HepG2 (cell line): ENCODE measurements around the gene IQGAP2. TPM values are rescaled to one million over a fixed set of nuclear protein-coding genes. Genes with fewer than 3 reads are reported as not detected.

ENCODE experiments used
- CCDC6 ChIP-seq: sonication (generic); formaldehyde crosslinking; IDR thresholded peaks from 2 replicates; pipeline ENCODE4 v1.8.1; 2022; ENCODE audit warnings: mild to moderate bottlenecking, missing genetic modification reagents, moderate library complexity
- CHCHD3 ChIP-seq: sonication (generic); formaldehyde crosslinking; IDR thresholded peaks from 2 replicates; pipeline ENCODE4 v1.8.0; 2022; ENCODE audit warnings: mild to moderate bottlenecking, missing genetic modification reagents, moderate library complexity
- CHD4 ChIP-seq: fragments of 200-600 bp; sonication (generic); IDR thresholded peaks from 2 replicates; pipeline ENCODE4 v1.7.0; 2017; ENCODE audit warnings: mild to moderate bottlenecking, low read length, borderline replicate concordance
- DNMT3B ChIP-seq: conservative IDR thresholded peaks from 2 replicates; pipeline ENCODE4 v1.6.1; 2016; ENCODE audit warnings: missing biosample characterization, control low read depth
- ELF1 ChIP-seq: sonication (generic); formaldehyde crosslinking; IDR thresholded peaks from 2 replicates; pipeline ENCODE4 v1.4.0; 2020; ENCODE audit warnings: missing genetic modification reagents
- HMG20B ChIP-seq: conservative IDR thresholded peaks from 2 replicates; pipeline ENCODE4 v1.6.1; 2016; ENCODE audit warnings: missing genetic modification reagents, missing compliant biosample characterization
- HOXA3 ChIP-seq: sonication (generic); formaldehyde crosslinking; IDR thresholded peaks from 2 replicates; pipeline ENCODE4 v1.5.0; 2020; ENCODE audit warnings: missing genetic modification reagents
- NFE2L2 ChIP-seq: fragments of 150-350 bp; IDR thresholded peaks from 2 replicates; pipeline ENCODE4 v1.6.1; 2014; ENCODE audit warnings: low read length
- TFDP2 ChIP-seq: sonication (generic); formaldehyde crosslinking; IDR thresholded peaks from 2 replicates; pipeline ENCODE4 v1.4.0; 2020; ENCODE audit warnings: missing genetic modification reagents
- ZBTB3 ChIP-seq: sonication (generic); formaldehyde crosslinking; IDR thresholded peaks from 2 replicates; pipeline ENCODE4 v1.4.0; 2020; ENCODE audit warnings: low read depth, mild to moderate bottlenecking, moderate library complexity, missing genetic modification reagents, borderline replicate concordance
- ZBTB33 ChIP-seq: sonication (generic); formaldehyde crosslinking; IDR thresholded peaks from 2 replicates; pipeline ENCODE4 v1.4.0; 2020; ENCODE audit warnings: missing genetic modification reagents
- ZFP36 ChIP-seq: fragments of 150-350 bp; IDR thresholded peaks from 2 replicates; pipeline ENCODE4 v1.6.1; 2018; ENCODE audit warnings: borderline replicate concordance, low read length, low read depth; ENCODE audit not compliant: partially characterized antibody
- ZNF136 ChIP-seq: sonication (generic); formaldehyde crosslinking; IDR thresholded peaks from 2 replicates; pipeline ENCODE4 v1.8.1; 2022; ENCODE audit warnings: low read depth, mild to moderate bottlenecking, moderate library complexity, missing genetic modification reagents
- ZNF326 ChIP-seq: sonication (generic); formaldehyde crosslinking; IDR thresholded peaks from 2 replicates; pipeline ENCODE4 v1.4.0; 2020; ENCODE audit warnings: missing genetic modification reagents, borderline replicate concordance
- ZNF580 ChIP-seq: IDR thresholded peaks from 2 replicates; pipeline ENCODE4 v1.6.1; 2016; ENCODE audit warnings: low read depth, borderline replicate concordance
- ZNF713 ChIP-seq: sonication (generic); formaldehyde crosslinking; IDR thresholded peaks from 2 replicates; pipeline ENCODE4 v1.4.0; 2020; ENCODE audit warnings: mild to moderate bottlenecking, missing genetic modification reagents
- polyA plus RNA-seq, 8 experiments: library from polyadenylated mRNA; depleted of rRNA in 3 of 8; stranded (reverse) in 7 of 8; unstranded in 1 of 8; fragments of >200 nt; fragmentation: Illumina TruSeq in 4 of 8; extraction: Trizol in 4 of 8; gene quantifications; 2 replicates each; pipeline versions ENCODE4 v1.2.1 to v1.2.3, GENCODE V29; 2011 to 2016; ENCODE audit warnings: low read depth in 4 of 8, missing spikeins in 1 of 8, mixed read lengths in 1 of 8; ENCODE audit not compliant: insufficient read depth in 1 of 8
- total RNA-seq, 5 experiments: library from RNA; depleted of rRNA; stranded (reverse); fragments of >200 nt; fragmentation: Illumina TruSeq; extraction: Trizol; gene quantifications; 2 replicates each; pipeline ENCODE4 v1.2.3, GENCODE V29; 2016; ENCODE audit warnings: low read depth in 1 of 5
- TF ChIP-seq, protein P1 (sequence below), 2 experiments: fragments of 450-650 bp in 1 of 2; sonication (generic) in 1 of 2; formaldehyde crosslinking; IDR thresholded peaks; 2 replicates each; pipeline versions ENCODE4 v1.5.0 to v1.8.0; 2020 to 2022; ENCODE audit warnings: mild to moderate bottlenecking in 1 of 2, missing genetic modification reagents in 1 of 2
- TF ChIP-seq, protein P2 (sequence below): sonication (generic); formaldehyde crosslinking; IDR thresholded peaks from 2 replicates; pipeline ENCODE4 v1.8.0; 2023; ENCODE audit warnings: mild to moderate bottlenecking, missing genetic modification reagents
- TF ChIP-seq, protein P3 (sequence below): sonication (generic); formaldehyde crosslinking; IDR thresholded peaks from 2 replicates; pipeline ENCODE4 v1.4.0; 2020; ENCODE audit warnings: missing genetic modification reagents, borderline replicate concordance

Gene IQGAP2
- total and polyA plus RNA-seq, 2 of the 13 experiments (the other 11 are each of a cell fraction or from before 2014, with no cell fraction given) = 35.2 to 83.3 TPM

- no peak for TF ChIP-seq ELF1 (CRISPR knock-in tag)
- TF ChIP-seq HMG20B (CRISPR knock-in tag) = no peak
- no peak for TF ChIP-seq ZBTB3
- TF ChIP-seq, protein P1, sequence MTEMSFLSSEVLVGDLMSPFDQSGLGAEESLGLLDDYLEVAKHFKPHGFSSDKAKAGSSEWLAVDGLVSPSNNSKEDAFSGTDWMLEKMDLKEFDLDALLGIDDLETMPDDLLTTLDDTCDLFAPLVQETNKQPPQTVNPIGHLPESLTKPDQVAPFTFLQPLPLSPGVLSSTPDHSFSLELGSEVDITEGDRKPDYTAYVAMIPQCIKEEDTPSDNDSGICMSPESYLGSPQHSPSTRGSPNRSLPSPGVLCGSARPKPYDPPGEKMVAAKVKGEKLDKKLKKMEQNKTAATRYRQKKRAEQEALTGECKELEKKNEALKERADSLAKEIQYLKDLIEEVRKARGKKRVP (CRISPR knock-in tag; IDR thresholded peaks at IDR 0.05) = no peak
- TF ChIP-seq ZBTB33 (CRISPR knock-in tag) = no peak
- TF ChIP-seq, protein P2, sequence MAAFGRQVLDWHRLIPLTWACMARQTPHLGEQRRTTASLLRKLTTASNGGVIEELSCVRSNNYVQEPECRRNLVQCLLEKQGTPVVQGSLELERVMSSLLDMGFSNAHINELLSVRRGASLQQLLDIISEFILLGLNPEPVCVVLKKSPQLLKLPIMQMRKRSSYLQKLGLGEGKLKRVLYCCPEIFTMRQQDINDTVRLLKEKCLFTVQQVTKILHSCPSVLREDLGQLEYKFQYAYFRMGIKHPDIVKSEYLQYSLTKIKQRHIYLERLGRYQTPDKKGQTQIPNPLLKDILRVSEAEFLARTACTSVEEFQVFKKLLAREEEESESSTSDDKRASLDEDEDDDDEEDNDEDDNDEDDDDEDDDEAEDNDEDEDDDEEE (CRISPR knock-in tag) = no peak
- no peak for TF ChIP-seq ZNF326 (CRISPR knock-in tag)
- TF ChIP-seq, protein P3, sequence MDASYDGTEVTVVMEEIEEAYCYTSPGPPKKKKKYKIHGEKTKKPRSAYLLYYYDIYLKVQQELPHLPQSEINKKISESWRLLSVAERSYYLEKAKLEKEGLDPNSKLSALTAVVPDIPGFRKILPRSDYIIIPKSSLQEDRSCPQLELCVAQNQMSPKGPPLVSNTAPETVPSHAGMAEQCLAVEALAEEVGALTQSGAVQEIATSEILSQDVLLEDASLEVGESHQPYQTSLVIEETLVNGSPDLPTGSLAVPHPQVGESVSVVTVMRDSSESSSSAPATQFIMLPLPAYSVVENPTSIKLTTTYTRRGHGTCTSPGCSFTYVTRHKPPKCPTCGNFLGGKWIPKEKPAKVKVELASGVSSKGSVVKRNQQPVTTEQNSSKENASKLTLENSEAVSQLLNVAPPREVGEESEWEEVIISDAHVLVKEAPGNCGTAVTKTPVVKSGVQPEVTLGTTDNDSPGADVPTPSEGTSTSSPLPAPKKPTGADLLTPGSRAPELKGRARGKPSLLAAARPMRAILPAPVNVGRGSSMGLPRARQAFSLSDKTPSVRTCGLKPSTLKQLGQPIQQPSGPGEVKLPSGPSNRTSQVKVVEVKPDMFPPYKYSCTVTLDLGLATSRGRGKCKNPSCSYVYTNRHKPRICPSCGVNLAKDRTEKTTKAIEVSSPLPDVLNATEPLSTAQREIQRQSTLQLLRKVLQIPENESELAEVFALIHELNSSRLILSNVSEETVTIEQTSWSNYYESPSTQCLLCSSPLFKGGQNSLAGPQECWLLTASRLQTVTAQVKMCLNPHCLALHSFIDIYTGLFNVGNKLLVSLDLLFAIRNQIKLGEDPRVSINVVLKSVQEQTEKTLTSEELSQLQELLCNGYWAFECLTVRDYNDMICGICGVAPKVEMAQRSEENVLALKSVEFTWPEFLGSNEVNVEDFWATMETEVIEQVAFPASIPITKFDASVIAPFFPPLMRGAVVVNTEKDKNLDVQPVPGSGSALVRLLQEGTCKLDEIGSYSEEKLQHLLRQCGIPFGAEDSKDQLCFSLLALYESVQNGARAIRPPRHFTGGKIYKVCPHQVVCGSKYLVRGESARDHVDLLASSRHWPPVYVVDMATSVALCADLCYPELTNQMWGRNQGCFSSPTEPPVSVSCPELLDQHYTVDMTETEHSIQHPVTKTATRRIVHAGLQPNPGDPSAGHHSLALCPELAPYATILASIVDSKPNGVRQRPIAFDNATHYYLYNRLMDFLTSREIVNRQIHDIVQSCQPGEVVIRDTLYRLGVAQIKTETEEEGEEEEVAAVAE (CRISPR knock-in tag) = peak; percentile 86
- TF ChIP-seq TFDP2 (CRISPR knock-in tag) = no peak
- no peak for TF ChIP-seq ZNF136 (CRISPR knock-in tag)
- no peak for TF ChIP-seq CHCHD3
- no peak; the same call in 1 of the 2 replicates for TF ChIP-seq HOXA3 (CRISPR knock-in tag)
- no peak for TF ChIP-seq ZFP36
- no peak for TF ChIP-seq DNMT3B (CRISPR knock-in tag)
- no peak for TF ChIP-seq NFE2L2
- no peak for TF ChIP-seq ZNF713 (CRISPR knock-in tag)
- no peak for TF ChIP-seq CHD4
- no peak for TF ChIP-seq CCDC6
- TF ChIP-seq ZNF580 (CRISPR knock-in tag) = 0 out of 2 replicates have a peak, but pooled peaks have one; percentile 20
Measured at GRCh38 chr5:76755779-76756637, 352.9 kb downstream of the IQGAP2 start (continued).
